Fibroblast of gingiva (primary cell): ENCODE measurements around the gene KRT1.

Source experiments
- DNase-seq: peaks from one replicate; pipeline ENCODE4 v3.0.0-alpha.2; 2011; ENCODE audit warnings: low read depth

Gene KRT1

DNA sequence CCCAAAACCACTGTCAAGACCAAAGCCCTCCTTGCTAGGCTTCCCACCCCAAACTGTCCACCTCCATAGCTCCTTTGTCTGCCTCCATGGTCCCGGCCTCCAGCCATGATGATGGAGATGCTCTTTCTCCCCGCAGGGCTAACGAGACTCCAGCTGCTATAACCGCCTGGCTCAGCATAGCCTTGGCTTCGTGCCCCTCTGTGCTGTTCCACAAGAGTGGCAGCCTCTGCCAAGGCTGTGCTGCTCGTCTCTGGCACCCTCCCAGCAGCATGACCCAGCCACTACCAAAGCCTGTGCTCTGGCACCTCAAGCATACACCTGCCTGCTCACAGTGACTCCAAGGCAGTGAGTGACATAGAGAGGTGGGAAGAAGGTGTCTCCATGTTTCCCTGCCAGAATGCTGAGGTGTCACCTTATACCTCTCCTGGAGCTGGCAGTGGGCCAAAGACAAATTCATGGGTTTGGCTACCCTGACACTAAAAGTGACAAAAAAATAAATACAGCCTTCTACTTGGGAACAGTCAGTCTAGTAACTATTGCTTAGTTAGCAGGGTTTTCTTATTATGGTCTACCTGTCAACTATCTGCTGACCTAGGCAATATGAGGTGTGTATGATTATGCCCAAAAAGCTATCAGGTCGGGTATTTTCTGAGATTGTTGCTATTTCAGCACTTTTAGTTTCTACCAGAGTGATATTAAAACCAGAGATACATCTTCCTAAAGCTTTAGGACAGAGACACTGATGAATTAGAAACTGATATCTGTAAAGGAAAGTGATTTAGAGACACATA lies 45.7 kb downstream of the KRT1 start:
- DNase-seq: no peak

DNA sequence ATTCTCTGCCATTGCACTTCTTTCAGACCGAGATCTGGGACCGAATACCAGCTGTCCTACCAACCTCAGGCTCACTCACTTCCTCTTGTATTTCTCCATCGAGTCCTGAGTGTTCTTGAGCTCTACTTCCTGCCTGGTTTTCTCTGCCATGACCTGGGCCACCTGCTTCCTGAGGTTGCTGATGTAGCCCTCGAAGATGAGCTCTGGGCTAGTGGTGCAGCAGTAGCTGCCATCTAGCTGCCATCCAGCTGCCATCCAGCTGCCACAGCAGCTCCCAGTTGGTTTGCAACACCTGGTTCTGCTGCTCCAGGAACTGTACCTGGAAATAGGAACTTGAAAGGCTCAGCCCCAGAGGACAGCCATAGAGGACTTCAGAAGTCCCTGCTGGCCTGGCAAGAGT lies 46.8 kb downstream of the KRT1 start:
- DNase-seq: no peak

DNA sequence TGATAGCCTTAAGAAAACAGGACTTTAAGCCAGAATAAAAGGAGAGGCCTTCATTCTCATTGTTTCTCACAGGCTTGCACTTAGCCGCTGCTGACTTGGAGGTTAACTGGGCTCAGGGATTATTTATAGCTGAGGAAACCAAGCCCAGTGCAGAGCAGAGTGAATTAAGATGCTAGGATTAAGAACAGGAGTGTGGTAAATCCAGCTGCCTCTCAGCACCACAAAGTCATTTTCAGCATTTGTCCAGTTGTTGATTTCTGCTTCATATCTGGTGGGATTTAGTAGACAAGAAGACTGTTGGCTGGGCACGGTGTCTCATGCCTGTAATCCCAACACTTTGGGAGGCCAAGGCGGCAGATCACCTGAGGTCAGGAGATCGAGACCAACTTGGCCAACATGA lies 47.6 kb downstream of the KRT1 start:
- DNase-seq: no peak

DNA sequence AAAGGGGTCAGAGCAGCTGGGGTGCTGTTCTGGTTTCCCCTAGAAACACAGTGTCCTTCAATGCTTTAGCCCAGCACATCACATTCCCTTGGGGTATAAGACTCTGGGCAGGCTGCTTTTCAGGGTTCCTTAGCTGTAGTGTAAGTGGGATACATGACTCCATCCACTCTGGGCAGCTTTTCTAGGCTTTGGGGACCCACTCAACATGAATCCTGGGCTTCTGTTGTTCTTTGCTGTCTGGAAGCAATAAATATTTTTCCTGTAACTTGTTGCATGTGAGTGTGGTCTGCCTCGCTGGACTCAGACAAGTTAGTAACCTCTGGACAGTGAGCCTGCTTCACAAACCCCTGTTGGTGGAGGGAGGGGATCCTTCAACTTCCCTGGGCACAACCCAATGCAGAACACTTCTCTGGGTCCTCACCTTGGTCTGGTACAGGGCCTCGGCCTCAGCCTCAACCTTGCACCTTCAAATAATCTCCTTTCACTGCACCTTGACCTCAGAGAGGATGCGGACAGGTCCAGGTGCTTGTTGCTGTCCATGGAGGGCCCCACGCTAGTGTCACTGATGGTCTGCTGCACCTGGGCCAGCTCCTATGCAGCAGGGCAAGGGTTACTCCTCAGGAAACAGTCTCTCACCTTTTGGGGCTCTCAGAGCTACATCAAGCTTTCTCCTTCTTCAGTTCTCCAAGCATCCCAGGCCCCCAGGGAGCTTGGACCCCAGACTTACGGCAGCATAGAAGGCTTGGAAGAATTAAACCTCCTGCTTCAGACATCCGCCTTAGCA lies 48.3 kb downstream of the KRT1 start:
- no peak for DNase-seq

DNA sequence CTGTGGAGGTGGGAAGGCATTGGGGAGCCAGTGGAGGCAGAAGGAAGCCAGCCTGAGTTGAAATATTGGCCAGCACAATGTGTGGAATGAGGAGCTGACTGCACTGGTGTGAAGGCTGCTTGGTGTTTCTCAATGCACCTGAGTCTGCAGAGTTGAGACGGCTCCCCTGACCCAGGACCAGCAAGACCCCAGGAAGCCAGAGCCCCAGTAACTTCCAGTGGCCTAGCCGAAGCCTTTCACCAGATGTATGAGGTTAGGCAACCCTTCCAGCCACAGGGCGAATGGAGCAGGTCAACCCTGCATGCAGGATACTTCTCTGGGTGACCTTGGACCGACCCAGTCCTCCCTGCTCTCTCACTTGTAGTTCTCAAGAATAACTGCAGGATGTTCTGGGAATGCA lies 48.9 kb downstream of the KRT1 start:
- DNase-seq: no peak

DNA sequence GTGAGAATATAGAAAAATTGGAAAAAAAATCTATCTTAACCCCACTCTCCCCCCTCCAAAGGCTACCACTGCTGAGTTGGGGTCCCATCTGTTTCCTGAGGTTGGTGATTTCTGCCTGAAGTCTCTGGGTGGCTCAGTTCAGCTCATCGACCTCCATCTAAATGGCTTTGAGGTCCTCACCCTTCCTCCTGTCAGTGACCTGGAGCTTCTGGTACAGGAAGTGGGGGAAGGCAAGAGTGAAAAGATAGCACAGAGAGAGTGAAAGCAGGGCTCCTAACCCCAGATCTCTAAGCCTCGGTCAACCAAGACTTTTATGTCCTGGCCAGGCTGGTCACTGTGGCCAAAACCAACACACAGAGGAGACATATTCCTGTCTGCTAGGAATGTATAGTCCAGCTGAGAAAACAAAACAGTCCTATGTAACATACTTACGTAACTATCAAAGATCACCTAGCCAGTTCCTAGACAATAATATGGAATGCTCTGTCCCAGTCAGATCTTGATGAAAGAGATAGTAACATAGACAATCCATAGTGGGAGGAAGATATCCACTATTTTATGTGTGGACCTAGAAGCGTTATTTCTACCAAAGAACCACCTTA lies 49.5 kb downstream of the KRT1 start:
- no peak for DNase-seq

DNA sequence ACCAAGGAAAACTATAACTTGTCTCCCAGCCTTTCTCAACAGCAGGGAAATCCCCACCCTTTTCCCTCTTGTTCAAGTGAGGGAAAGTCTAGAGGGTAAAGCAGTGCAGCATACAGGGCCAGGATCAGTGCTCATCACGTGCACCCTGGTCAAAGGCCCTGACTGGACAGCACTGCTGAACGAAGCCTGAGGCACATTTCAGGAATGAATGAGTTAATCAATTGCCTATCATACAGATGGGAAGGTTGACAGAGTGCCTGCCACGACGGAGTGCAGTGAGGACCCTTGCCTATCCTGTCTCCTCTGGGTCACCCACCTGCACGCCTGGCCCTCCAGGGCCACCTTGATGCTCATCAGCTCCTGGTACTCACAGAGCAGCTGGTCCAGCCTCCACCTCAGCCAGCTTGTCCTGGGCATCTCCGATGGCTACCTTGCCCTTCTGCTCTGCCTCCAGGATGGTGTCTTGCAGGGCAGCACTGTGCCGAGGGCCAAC lies 50.2 kb downstream of the KRT1 start:
- no peak for DNase-seq

DNA sequence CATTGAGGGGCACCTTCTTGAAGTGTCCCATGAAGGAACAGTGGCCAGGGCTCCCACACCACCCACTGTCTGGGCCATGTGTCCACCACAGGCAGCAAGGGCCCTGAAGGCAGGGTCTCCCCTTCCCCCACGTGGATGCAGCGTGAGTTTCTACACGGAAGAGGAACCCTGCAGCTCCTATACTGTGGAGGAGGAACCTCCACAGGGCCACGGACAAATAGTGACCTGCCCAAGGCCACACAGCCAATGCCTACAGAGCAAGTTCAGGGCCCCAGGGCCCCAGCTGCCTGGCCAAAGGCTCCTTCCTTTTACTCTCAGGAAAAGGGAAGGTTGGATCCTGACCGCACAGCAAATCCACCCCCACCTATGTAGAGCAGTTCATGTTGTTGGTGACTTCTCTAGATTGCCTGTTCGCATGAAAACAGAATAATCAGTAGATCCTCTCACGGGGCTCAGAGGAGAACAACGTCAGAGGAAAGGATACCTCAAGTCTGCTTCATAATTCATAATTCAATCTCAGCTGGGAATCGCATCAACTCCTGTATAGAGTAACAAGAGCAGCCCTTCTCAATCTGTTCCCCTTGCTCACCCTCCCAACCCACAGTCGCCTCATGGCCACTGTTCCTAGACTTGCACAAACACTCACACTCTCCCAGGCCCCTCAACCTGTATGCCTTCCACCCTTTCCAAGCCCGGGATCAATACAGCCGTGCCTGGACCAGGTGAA lies 50.8 kb downstream of the KRT1 start:
- no peak for DNase-seq

DNA sequence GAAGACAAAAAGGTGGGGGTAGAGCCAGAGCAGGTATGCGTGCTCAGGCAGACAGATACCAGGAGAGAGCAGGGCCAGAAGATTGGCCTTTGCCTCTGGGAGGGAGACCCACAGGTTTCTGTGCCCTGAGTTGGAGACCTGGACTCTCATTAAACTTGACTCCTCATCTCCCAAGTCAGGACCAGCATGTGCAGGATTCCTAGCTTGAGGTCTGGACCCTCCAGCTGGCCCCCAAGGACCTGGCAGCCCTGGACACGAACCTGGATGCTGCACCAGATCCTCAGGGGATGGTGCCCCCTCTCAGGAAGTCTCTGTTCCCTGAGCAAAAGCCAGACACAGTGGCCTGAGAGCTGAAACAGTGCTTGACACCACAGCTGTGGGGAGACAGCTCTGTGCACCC lies 51.4 kb downstream of the KRT1 start:
- no peak for DNase-seq

DNA sequence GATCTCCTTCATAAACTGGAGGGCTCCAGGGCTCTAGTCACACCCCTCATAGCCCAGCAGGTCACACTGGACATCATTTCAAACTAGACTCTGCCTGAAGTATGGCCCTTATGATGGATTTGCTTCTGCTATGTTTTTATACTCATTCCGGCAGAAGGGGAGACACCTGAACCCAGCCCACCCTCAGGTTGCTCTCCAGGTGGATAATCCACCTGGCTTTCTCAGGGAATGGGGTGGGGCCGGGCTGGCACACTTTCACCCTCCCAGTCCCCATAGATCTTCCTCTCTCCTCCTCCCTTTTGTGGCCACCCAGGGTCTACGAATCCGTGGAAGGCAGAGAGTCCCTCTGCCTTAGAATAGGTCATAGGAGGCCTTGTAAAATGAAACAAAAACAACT lies 52.1 kb downstream of the KRT1 start:
- DNase-seq: no peak

DNA sequence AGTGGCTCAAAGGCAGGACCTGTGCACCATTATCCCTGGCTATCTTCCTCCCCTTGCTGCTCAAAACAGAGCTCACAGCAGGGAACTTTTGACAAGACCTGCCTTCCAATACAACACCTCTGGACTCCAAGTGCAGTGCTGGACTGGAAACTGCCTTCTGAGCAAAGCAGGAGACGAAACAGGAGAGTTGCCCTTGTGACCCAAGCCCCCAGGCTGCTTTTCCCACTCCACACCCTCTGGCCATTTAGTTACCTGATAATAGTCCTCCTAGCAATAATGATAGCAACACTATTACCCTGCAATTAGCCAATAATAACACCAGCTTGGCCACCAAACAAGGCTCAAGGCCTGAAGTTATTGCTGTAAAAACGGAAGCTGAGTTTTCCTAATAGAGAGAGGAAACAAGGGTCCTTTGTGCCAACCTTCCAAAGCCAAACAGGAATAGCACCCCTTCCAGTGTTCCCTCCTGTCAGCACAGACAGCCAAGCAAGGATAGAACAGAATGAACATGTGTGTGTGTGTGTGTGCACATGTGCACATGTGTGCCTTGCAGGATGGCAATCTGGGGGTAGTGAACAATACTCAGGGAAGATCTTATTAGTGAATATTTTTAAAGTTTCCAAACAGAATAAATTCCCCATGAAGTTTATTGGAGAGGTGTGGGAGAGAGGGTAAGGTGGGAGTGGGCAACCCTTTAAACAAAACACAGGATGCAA lies 52.7 kb downstream of the KRT1 start:
- no peak for DNase-seq
